Hematopoietic multipotent progenitor cell (in vitro differentiated cells): ENCODE measurements around the gene STAMBPL1. TPM values are rescaled to one million over a fixed set of nuclear protein-coding genes. Genes with fewer than 3 reads are reported as not detected.

Source experiments
- total RNA-seq: library from RNA; depleted of rRNA; stranded (reverse); fragments of >200 nt; gene quantifications from one replicate; pipeline ENCODE4 v1.2.3, GENCODE V29; 2012

The STAMBPL1 gene
- total RNA-seq, 1 donor: 39.3 TPM

Other genes with a start within 250 kb of the STAMBPL1 start
- not detected for gene LIPF, start 215.8 kb upstream of the STAMBPL1 start, total RNA-seq
- not detected for gene LIPK, start 174.0 kb upstream of the STAMBPL1 start, total RNA-seq
- not detected for gene LIPN, start 120.2 kb upstream of the STAMBPL1 start, total RNA-seq
- not detected for gene LIPM, start 77.5 kb upstream of the STAMBPL1 start, total RNA-seq
- gene ANKRD22, start 28.4 kb upstream of the STAMBPL1 start, total RNA-seq: under 0.01 TPM
- 11.3 TPM for gene ACTA2, start 72.5 kb downstream of the STAMBPL1 start, total RNA-seq
- gene FAS, start 110.6 kb downstream of the STAMBPL1 start, total RNA-seq: 5.7 TPM